SK-N-SH treated with all-trans-retinoic acid at 6 μM for 48 hours (cell line): ENCODE results near the gene ST6GAL1.

Source experiments
- ARNTL ChIP-seq: fragments of 450-650 bp; formaldehyde crosslinking; IDR thresholded peaks from 2 replicates; pipeline ENCODE4 v1.5.0; 2020; ENCODE audit warnings: low read depth, mild to moderate bottlenecking, moderate library complexity, borderline replicate concordance
- BACH2 ChIP-seq: fragments of 250-450 bp; sonication (Bioruptor Pico); IDR thresholded peaks from 2 replicates; pipeline ENCODE4 v1.9.0; 2021; ENCODE audit warnings: mild to moderate bottlenecking, borderline replicate concordance
- CSDC2 ChIP-seq: fragments of 250-450 bp; sonication (Bioruptor Pico); IDR thresholded peaks from 2 replicates; pipeline ENCODE4 v1.5.0; 2020; ENCODE audit warnings: mild to moderate bottlenecking, moderate library complexity
- ISL1 ChIP-seq: fragments of 250-450 bp; sonication (Bioruptor Pico); IDR thresholded peaks from 2 replicates; pipeline ENCODE4 v2.1.2; 2022; ENCODE audit warnings: mild to moderate bottlenecking, moderate library complexity
- RARB ChIP-seq: fragments of 250-450 bp; sonication (Bioruptor Pico); IDR thresholded peaks from 2 replicates; pipeline ENCODE4 v1.8.0; 2021; ENCODE audit warnings: mild to moderate bottlenecking, moderate library complexity
- TCF4 ChIP-seq: fragments of 250-450 bp; sonication (Bioruptor Pico); IDR thresholded peaks from 2 replicates; pipeline ENCODE4 v1.8.0; 2021; ENCODE audit warnings: mild to moderate bottlenecking, moderate library complexity, borderline replicate concordance
- ZFP3 ChIP-seq: fragments of 250-450 bp; sonication (Bioruptor Pico); IDR thresholded peaks from 2 replicates; pipeline ENCODE4 v1.5.0; 2020; ENCODE audit warnings: mild to moderate bottlenecking, moderate library complexity
- ZFP30 ChIP-seq: fragments of 450-650 bp; formaldehyde crosslinking; IDR thresholded peaks from 2 replicates; pipeline ENCODE4 v1.5.0; 2022; ENCODE audit warnings: mild to moderate bottlenecking, moderate library complexity
- ZNF565 ChIP-seq: fragments of 450-650 bp; formaldehyde crosslinking; conservative IDR thresholded peaks from 2 replicates; pipeline ENCODE4 v1.5.0; 2020; ENCODE audit warnings: low read depth, mild to moderate bottlenecking, moderate library complexity
- ZNF70 ChIP-seq: fragments of 450-650 bp; formaldehyde crosslinking; IDR thresholded peaks from 2 replicates; pipeline ENCODE4 v1.5.0; 2020; ENCODE audit warnings: mild to moderate bottlenecking, moderate library complexity
- ZNF8 ChIP-seq: fragments of 450-650 bp; formaldehyde crosslinking; IDR thresholded peaks from 2 replicates; pipeline ENCODE4 v1.5.0; 2020; ENCODE audit warnings: mild to moderate bottlenecking, moderate library complexity
- TF ChIP-seq, protein P1 (sequence below): fragments of 250-450 bp; sonication (Bioruptor Pico); IDR thresholded peaks from 2 replicates; pipeline ENCODE4 v1.8.0; 2020; ENCODE audit warnings: mild to moderate bottlenecking, moderate library complexity, borderline replicate concordance

DNA sequence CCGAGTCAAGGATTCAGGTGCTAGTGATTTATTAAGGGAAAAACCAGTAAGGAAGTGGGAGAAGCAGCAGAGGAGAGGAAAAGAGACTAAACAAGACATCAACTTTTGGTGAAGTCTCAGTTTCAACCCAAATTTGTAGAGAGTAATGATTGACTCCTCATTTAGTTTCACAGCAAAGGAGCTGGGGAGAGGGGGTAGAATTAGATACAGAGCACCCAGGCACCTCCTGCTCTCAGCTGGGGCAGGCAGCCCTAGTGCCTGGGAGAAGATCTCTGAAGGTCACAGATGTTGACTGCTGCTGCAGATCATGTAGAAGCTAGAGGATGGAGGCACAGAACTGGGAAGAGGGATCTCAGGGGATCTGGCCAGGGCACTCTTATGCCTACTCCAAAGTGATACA, 179.8 kb downstream of the ST6GAL1 start:
- TF ChIP-seq ZFP30 (no peak), RARB (CRISPR knock-in tag) (no peak), BACH2 (CRISPR knock-in tag) (no peak), ZNF70 (CRISPR knock-in tag) (no peak), ISL1 (CRISPR knock-in tag) (no peak), ZNF565 (CRISPR knock-in tag) (no peak), CSDC2 (CRISPR knock-in tag) (no peak), ARNTL (CRISPR knock-in tag) (no peak), ZFP3 (CRISPR knock-in tag) (no peak), TCF4 (CRISPR knock-in tag) (no peak), ZNF8 (CRISPR knock-in tag) (no peak)
- TF ChIP-seq, protein P1, sequence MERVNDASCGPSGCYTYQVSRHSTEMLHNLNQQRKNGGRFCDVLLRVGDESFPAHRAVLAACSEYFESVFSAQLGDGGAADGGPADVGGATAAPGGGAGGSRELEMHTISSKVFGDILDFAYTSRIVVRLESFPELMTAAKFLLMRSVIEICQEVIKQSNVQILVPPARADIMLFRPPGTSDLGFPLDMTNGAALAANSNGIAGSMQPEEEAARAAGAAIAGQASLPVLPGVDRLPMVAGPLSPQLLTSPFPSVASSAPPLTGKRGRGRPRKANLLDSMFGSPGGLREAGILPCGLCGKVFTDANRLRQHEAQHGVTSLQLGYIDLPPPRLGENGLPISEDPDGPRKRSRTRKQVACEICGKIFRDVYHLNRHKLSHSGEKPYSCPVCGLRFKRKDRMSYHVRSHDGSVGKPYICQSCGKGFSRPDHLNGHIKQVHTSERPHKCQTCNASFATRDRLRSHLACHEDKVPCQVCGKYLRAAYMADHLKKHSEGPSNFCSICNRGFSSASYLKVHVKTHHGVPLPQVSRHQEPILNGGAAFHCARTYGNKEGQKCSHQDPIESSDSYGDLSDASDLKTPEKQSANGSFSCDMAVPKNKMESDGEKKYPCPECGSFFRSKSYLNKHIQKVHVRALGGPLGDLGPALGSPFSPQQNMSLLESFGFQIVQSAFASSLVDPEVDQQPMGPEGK: no peak
